Small intestine (tissue), 7 donors: ENCODE data around the gene NRG2. TPM values are rescaled to one million over a fixed set of nuclear protein-coding genes. Genes with fewer than 3 reads are reported as not detected.

Experiments
- DNase-seq, 2 donors: peaks; one replicate each; pipeline versions ENCODE4 v3.0.0 to v3.0.0-alpha.2; 2013
- FAIRE-seq: peaks from 2 replicates; lab custom pipeline; 2012; peaks lifted over from hg19 to GRCh38; lab: Jason Lieb, UNC
- H3K27ac ChIP-seq, 3 donors: one replicate each; pipeline ENCODE4 v1.5.1; 2013; ENCODE audit warnings: low read length in 2 of 3, mild to moderate bottlenecking in 2 of 3, control low read depth in 1 of 3, inconsistent platforms in 1 of 3, low read depth in 1 of 3, moderate library complexity in 1 of 3
- H3K27me3 ChIP-seq, 3 donors: one replicate each; pipeline ENCODE4 v1.6.1; 2013; ENCODE audit warnings: low read length in 3 of 3, inconsistent platforms in 1 of 3; ENCODE audit not compliant: control insufficient read depth in 3 of 3, insufficient read depth in 3 of 3
- H3K36me3 ChIP-seq, 3 donors: one replicate each; pipeline ENCODE4 v1.6.1; 2013; ENCODE audit warnings: low read length in 3 of 3, inconsistent platforms in 1 of 3, low read depth in 1 of 3, mild to moderate bottlenecking in 1 of 3, moderate library complexity in 1 of 3; ENCODE audit not compliant: control insufficient read depth in 3 of 3, insufficient read depth in 2 of 3
- H3K4me1 ChIP-seq, 3 donors: one replicate each; pipeline ENCODE4 v1.6.1; 2013; ENCODE audit warnings: low read length in 2 of 3, inconsistent platforms in 1 of 3, low read depth in 1 of 3, mild to moderate bottlenecking in 1 of 3, moderate library complexity in 1 of 3; ENCODE audit not compliant: control insufficient read depth in 3 of 3, insufficient read depth in 2 of 3
- H3K4me3 ChIP-seq, 3 donors: one replicate each; pipeline ENCODE4 v1.5.1; 2013; ENCODE audit warnings: low read length in 3 of 3, control low read depth in 1 of 3, inconsistent platforms in 1 of 3, low read depth in 1 of 3, mild to moderate bottlenecking in 1 of 3, moderate library complexity in 1 of 3
- H3K9me3 ChIP-seq, 2 donors: one replicate each; pipeline ENCODE4 v1.6.1; 2013; ENCODE audit warnings: low read depth in 1 of 2, low read length in 1 of 2; ENCODE audit not compliant: control insufficient read depth in 2 of 2, insufficient read depth in 1 of 2
- WGBS, 3 donors: extraction: QIAGEN DNeasy Blood & Tissue Kit; methylation state at CpG; one replicate each; pipeline ENCODE4 v1.1.7; 2013; 5-methylcytosine and 5-hydroxymethylcytosine counted together
- polyA plus RNA-seq, 4 donors: library from polyadenylated mRNA; stranded (reverse) in 3 of 4; unstranded in 1 of 4; fragments of 200-250 nt in 3 of 4; fragments of 120-200 nt in 1 of 4; gene quantifications; one replicate each; pipeline versions ENCODE4 v1.2.1 to v1.2.3, GENCODE V29; 2013
- donor health status: healthy with polysubstance abuse.
- donor health status: control.
- donor health status: control.
- donor health status: Bipolar disorder and iron deficiency.
- donor health status: healthy.

NRG2 gene
- polyA plus RNA-seq, 4 donors, result 0.19 to 0.55 TPM; not detected in 2

DNA sequence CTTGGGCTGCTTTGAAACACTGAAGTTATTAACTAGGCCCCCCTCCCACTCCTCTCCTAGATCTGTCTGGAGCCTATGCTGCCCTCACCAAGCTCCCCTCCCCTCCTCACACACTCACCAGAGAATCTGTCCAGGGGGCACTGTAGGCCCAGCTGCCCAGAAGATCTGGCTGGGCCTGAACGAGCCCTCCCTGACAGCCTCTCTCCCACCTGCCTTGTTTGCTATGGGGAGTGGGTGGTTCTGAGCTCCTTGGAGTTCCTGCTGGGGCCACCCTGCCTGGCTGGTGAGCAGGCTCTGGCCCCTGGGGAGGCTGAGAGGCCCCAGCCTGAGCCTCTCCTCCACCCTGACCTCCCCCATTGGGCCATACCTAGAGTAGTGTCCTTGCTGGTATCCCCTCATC, 172.4 kb downstream of the NRG2 start:
- peaks cover 0 to 2% (median 0%) of the 10 kb centered on the region in 3 donors for H3K4me1 ChIP-seq
- no peaks in the 10 kb centered on the region for H3K36me3 ChIP-seq
- DNase-seq, result no peak
- FAIRE-seq, result no peak
- H3K4me3 ChIP-seq, result no peak overlapping the region
- no peak overlapping the region for H3K27ac ChIP-seq
- peaks cover 0 to 29% (median 0%) of the 10 kb centered on the region in 3 donors for H3K27me3 ChIP-seq
- WGBS, 3 donors, result 71 to 93% (median 80%) methylated on average over 1 of the region's 1 CpG
- no peaks in the 10 kb centered on the region for H3K9me3 ChIP-seq

DNA sequence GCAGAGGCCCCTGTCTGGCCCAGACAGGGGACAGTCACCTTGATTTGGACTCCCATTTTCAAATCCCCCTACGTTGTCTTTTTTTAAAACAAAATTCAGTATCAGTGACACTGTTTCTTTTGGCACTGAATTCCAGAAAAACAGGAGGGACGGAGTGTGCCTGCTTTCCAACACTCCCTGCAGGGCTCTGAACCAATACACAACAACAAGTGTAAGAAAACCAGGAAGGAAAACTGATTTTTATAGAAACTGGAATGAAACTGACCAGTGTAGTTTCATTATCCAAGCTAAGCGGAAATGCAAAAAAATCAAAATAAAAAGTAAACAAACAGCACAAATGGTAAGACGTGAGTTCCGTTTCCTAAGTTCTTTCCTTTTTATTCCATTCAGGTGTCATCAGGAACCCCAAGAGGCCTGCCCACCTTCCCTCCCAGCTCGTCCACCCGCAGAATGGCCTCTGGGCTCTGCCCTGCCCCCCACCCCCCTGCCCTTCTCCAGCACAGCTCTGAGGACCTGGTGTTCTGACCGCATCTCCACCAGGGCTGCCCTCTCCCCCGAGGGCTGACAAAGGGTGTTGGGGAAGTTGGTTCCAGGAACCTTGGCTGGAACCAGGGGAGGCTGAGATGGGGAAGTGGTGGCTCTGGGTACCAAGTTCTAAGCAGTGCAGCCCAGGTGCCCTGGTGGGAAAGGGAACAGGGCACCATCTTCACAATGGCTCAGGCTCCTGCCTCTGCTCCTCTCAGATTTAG, 173.9 kb downstream of the NRG2 start:
- Histone ChIP-seq H3K4me1 (peaks cover 0 to 2% (median 0%) of the 10 kb centered on the region in 3 donors), H3K9me3 (no peaks in the 10 kb centered on the region), H3K4me3 (no peak overlapping the region), H3K27me3 (peaks cover 0 to 26% (median 0%) of the 10 kb centered on the region in 3 donors), H3K36me3 (no peaks in the 10 kb centered on the region), H3K27ac (peak overlapping the region in 1 of 3 donors; percentile 12)
- WGBS, 3 donors, result 51 to 55% (median 52%) methylated on average over 9 of the region's 9 CpGs
- DNase-seq, result no peak
- no peak for FAIRE-seq

DNA sequence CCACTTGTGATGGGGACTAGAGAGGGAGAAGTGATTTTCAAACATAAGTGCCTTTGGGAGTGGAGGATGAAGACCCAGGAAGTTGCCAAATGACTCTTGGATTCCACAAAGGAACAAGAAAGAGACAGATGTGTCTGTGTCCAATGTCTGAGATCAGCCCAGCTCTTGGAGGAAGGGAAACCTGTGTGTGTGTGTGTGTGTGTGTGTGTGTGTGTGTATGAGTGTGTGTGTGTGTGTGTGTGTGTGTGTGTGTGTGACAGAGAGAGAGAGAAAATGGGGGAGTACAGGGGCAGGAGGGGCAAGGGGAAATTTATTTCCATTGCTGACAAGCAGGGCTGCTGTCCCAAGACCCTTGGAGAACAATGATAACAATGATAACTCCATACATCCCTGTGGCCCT, 175.5 kb downstream of the NRG2 start:
- DNase-seq (no peak), FAIRE-seq (no peak)
- H3K36me3 ChIP-seq, result no peaks in the 10 kb centered on the region
- H3K4me1 ChIP-seq, result peaks cover 0 to 2% (median 0%) of the 10 kb centered on the region in 3 donors
- peaks cover 0 to 14% (median 0%) of the 10 kb centered on the region in 3 donors for H3K27me3 ChIP-seq
- H3K9me3 ChIP-seq, result no peaks in the 10 kb centered on the region
- H3K4me3 ChIP-seq, result no peak overlapping the region
- H3K27ac ChIP-seq, result no peak overlapping the region

DNA sequence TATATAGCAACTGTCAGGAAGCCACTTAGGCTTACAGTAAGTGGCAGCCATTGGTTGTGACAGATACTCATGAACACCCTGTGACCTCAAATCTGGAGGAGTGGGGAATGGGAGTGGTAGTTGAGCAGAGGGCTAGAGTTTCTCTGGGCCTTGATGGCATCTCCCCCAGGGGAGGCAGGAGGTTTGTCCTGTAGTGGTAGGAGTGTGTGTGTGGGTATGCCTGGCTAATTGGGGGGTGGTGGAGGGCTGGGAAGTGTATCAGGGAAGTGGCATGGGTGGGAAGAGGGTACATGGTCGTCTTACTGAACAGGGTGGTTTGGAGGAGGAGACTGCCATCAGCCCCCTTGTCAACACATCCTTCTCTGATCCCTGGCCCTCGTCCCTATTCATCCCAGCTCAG, 176.0 kb downstream of the NRG2 start:
- H3K4me3 ChIP-seq, result no peak overlapping the region
- no peak overlapping the region for H3K27ac ChIP-seq
- no peaks in the 10 kb centered on the region for H3K9me3 ChIP-seq
- WGBS, 3 donors, result 38 to 57% (median 45%) methylated on average over 2 of the region's 2 CpGs
- peaks cover 0 to 2% (median 0%) of the 10 kb centered on the region in 3 donors for H3K4me1 ChIP-seq
- FAIRE-seq (no peak), DNase-seq (no peak)
- no peaks in the 10 kb centered on the region for H3K36me3 ChIP-seq
- peaks cover 0 to 10% (median 0%) of the 10 kb centered on the region in 3 donors for H3K27me3 ChIP-seq

DNA sequence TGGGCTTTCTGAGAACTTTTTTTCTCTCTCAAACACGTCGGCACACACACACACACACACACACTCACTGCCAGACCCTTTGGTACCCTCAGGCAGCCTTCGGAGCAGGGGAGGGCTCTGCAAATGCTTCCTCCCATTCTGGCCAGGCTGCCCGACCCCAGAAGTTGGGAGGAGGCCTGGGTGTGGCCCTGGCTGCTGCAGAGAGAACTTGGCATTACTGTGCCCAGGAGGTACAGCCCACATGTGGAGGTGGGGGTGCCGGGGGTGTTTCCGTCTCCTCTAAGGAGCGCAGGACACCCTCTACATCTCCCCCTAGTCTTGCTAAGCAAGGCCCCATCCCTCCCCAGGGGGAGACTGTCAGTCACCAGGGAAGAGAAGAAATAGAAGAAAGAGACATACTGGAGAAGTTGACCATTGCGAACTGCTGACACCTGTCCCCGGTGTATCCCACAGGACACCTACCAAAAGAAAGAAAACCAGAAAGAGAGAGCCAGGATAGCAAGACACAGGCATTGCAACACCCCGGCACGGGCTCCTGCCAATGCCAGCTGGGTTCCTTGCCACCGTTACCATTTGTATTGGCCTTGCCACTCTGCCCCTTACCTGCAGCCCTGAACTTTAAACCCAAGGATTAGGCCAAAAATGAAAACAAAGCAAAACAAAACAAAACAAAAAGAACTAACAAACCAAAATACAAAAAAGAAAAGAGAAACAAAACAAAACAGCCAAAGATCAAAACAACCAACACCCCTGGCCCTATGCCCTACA, 178.2 kb downstream of the NRG2 start:
- H3K36me3 ChIP-seq, result no peaks in the 10 kb centered on the region
- FAIRE-seq, result no peak
- WGBS, 3 donors, result 60 to 78% (median 66%) methylated on average over 12 of the region's 12 CpGs

DNA sequence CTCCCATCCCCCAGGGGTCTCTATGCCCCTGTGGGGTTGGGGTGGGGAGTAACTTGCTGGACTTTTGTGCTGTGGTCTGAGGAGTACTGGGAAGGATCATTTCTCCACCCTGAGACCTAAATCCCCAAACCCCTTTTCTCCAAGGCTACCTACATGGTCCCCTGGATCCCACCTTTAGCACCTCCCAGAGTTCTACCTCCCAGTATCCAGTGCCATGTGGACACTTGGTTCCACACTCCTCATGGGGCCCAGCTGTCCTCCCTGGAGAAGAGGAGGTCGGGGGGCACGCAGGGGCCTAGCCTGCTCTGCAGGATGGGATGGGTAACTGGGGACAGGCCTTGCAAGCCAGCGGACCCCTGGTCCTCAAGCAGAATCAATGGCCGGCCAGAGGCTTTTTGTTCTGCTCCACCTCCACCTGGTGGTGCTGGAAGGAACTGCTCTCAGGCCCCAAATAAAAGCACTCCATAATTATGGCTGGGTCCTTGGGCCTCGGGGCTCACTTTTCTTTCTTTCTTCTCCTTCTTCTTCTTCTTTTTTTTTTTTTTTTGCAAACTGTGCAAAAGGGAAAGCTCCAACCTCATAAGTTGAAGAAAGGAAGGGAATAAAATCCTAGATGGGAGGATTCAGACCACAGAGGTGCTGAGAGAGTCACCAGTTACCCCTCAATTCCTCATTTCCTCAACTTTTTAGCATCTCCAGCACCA, 179.1 kb downstream of the NRG2 start:
- Histone ChIP-seq H3K4me1 (no peaks in the 10 kb centered on the region), H3K9me3 (no peaks in the 10 kb centered on the region), H3K27me3 (peaks cover 0 to 14% (median 0%) of the 10 kb centered on the region in 3 donors), H3K27ac (no peak overlapping the region), H3K36me3 (no peaks in the 10 kb centered on the region), H3K4me3 (no peak overlapping the region)
- WGBS, 3 donors, result 5 to 21% (median 12%) methylated on average over 5 of the region's 5 CpGs
- DNase-seq, result peak; percentile 47 to 69
- no peak for FAIRE-seq

More for the DNA sequence above, 178.2 kb downstream of the NRG2 start:
- H3K4me3 ChIP-seq, result no peak overlapping the region
- H3K27ac ChIP-seq, result no peak overlapping the region
- H3K4me1 ChIP-seq, result peaks cover 0 to 2% (median 0%) of the 10 kb centered on the region in 3 donors
- no peaks in the 10 kb centered on the region for H3K9me3 ChIP-seq
- DNase-seq, result no peak
- peaks cover 0 to 12% (median 0%) of the 10 kb centered on the region in 3 donors for H3K27me3 ChIP-seq

- no peak for FAIRE-seq
- DNase-seq, result no peak
- Histone ChIP-seq H3K4me1 (no peaks in the 10 kb centered on the region), H3K27me3 (peaks cover 0 to 20% (median 0%) of the 10 kb centered on the region in 3 donors), H3K27ac (no peak overlapping the region), H3K4me3 (no peak overlapping the region), H3K9me3 (no peaks in the 10 kb centered on the region), H3K36me3 (no peaks in the 10 kb centered on the region)
- WGBS, 3 donors, result 66 to 73% (median 67%) methylated on average over 9 of the region's 9 CpGs
These were observed 179.7 kb downstream of the NRG2 start for GRCh38 chr5:139863361-139863760.

DNA sequence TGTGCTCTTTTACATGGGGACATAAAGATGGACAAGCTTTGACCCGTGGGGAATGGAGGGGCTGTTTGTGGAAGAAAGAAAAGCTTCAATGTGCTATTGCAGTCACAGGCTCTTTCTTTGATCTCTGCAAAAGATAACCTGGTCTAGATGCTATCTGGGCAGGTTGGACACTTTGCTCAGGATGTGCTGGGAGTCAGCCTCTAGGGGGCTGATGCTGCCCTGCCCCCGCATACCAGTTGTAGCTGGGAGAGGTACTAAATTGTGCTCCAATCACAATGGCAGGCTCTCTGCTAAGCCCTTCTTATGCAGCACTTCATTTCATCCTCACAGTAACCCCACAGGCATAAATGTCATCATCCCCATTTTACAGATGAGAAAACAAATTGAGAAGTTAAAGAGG, 180.3 kb downstream of the NRG2 start:
- H3K27ac ChIP-seq, result no peak overlapping the region
- 56 to 75% (median 63%) methylated on average over 2 of the region's 2 CpGs for WGBS, 3 donors
- H3K9me3 ChIP-seq, result no peaks in the 10 kb centered on the region
- DNase-seq (no peak), FAIRE-seq (no peak)
- H3K36me3 ChIP-seq, result no peaks in the 10 kb centered on the region
- H3K27me3 ChIP-seq, result peaks cover 0 to 25% (median 0%) of the 10 kb centered on the region in 3 donors
- H3K4me1 ChIP-seq, result no peaks in the 10 kb centered on the region
- H3K4me3 ChIP-seq, result no peak overlapping the region
